Mononuclear cell (primary cell): ENCODE measurements around the gene TTK. TPM values are rescaled to one million over a fixed set of nuclear protein-coding genes. Genes with fewer than 3 reads are reported as not detected.

Source experiments
- H3K27me3 ChIP-seq: 2 replicates; pipeline ENCODE4 v1.6.0; 2011; ENCODE audit warnings: low read length, control low read depth; ENCODE audit not compliant: insufficient read depth
- H3K4me1 ChIP-seq: 2 replicates; pipeline ENCODE4 v1.5.1; 2011; ENCODE audit warnings: mild to moderate bottlenecking, low read length, control low read depth; ENCODE audit not compliant: insufficient read depth
- H3K4me3 ChIP-seq: 2 replicates; pipeline ENCODE4 v1.5.1; 2011; ENCODE audit warnings: mild to moderate bottlenecking, low read length, moderate library complexity
- H3K9me3 ChIP-seq: 2 replicates; pipeline ENCODE4 v1.5.1; 2011; ENCODE audit warnings: low read depth, mild to moderate bottlenecking, control low read depth, low read length
- total RNA-seq: library from RNA; depleted of rRNA; stranded (reverse); fragments of >200 nt; gene quantifications from one replicate; pipeline ENCODE4 v1.2.3, GENCODE V29; 2012

Gene TTK
- total RNA-seq, 1 donor, result 0.52 TPM

DNA sequence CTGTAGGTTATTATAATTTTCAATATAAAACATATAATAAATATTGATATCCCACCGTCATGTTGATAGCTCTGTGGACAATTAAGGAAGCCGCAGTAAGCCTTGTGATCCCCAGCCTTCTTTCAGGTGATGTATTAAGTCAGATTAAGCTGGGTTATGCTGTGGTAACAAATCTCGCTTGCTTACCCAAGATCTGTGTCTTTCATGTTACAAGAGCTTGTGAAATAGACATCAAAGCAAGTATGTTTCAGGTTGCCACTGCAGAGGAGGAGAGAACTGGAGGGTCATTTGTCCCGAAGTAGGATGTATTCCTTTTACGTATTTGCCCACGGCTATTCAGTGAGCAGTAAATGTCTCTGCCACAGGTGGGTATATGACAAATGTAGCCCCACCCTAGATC is 84.2 kb downstream of the TTK start:
- H3K4me1 ChIP-seq, result no peaks in the 10 kb centered on the region
- H3K27me3 ChIP-seq, result peaks cover 7% of the 10 kb centered on the region
- no peaks in the 10 kb centered on the region for H3K9me3 ChIP-seq
- H3K4me3 ChIP-seq, result no peak overlapping the region

DNA sequence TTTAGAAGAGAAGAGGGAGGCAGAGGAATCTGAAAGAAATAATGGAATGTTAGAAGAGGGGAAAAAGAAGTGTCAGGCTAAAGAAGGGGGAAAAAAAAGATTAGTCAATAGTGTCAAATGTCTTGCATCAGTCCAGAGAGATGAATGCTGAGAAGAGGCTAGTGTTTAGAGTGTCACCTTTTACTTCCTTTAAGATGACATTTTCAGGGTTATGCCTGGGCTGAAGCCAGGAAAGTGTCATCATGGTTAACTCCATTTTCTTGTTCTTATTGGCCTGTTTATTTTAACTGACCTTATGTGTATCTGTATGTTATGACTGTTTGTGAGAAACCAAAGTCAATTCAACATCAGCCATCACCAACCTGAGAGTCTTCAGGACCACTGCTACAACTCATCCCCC is 87.1 kb downstream of the TTK start:
- H3K4me3 ChIP-seq, result no peak overlapping the region
- no peaks in the 10 kb centered on the region for H3K9me3 ChIP-seq
- peaks cover 7% of the 10 kb centered on the region for H3K27me3 ChIP-seq
- no peaks in the 10 kb centered on the region for H3K4me1 ChIP-seq

Other genes with a start within 250 kb of the TTK start
- gene ELOVL4, start 57.1 kb upstream of the TTK start, total RNA-seq, result 0.73 TPM
- 6.2 TPM for gene BCKDHB, start 102.0 kb downstream of the TTK start, total RNA-seq